Measurements from ENCODE around the gene ABCD1.
A peak's percentile ranks its signal among the peaks of the same experiment; 100 is the strongest.
"Not testable (repeated sequence)": the region's sequence is repeated elsewhere in the genome, so short reads cannot be mapped to it uniquely, and the experiment has no call there.

The ABCD1 gene

DNA sequence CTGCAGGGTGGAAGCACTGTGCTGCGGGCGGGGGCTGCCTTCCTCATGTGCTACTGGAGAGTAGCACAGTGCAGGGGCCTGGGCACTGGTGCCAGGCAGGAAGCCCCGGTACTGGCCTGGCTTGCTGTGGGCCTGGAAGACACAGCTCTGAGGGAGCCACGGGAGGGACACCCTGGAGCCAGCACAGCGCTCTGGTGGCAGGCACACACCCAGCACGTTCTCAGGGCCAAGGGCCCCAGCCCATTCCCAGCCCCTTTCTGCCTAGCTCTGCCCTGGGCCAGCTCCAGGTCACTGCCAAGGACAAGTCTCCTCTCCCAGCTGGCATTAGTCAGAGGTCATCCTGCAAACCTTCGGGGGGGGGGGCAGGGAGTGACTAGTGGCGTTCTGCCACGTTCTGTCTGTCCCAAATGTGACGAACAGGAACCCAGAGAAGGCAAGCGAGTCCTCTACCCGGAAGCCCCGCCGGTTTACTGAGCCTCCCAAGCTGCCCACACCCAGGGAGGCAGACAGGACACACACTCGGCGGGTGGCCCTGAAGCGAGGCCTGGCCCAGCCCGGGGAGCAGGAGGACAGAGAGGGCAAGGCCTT, 24.8 kb upstream of the ABCD1 start:
- H3K4me3 Mint-ChIP-seq; intact Hi-C loops (cut with micrococcal nuclease); H3K9me3 Mint-ChIP-seq; H3K27me3 Mint-ChIP-seq; H3K27ac Mint-ChIP-seq: not testable (repeated sequence)
- peaks cover 97% of the 10 kb centered on the region for H3K36me3 Mint-ChIP-seq (ENCODE audit: low read depth)
- peaks cover 24% of the 10 kb centered on the region for H3K4me1 Mint-ChIP-seq (ENCODE audit: low read depth)

DNA sequence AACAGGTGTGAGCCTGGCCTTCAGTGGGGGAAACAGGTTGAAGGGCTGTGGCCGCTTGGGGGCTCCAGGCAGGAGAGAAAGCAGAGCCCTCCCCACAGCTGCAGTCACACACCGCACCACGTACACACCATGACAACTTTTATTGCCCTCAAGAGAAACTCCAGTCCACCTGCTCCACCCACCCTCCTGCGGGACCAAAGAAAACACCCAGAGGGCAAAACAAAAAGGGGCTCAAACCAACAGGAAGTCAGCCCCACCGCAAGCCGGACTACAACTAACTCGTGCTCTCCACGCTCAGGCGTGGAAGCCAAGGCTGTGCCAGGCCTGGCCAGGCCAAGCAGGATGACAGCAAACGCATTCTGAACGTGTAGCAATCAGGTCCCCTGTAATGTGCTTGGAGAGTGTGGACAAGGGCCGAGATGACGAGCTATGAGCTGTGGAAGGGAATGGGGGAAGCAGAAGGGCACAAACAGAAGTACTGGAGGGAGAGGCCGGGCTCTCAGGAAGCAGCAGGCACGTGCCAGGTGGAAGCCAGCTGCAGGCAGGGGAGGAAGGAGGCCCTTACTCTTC, 24.2 kb upstream of the ABCD1 start:
- Mint-ChIP-seq H3K4me3 (no peak overlapping the region), H3K27ac (no peak overlapping the region), H3K4me1 (ENCODE audit: low read depth) (peaks cover 27% of the 10 kb centered on the region), H3K27me3 (no peaks in the 10 kb centered on the region), H3K36me3 (ENCODE audit: low read depth) (peaks cover 97% of the 10 kb centered on the region), H3K9me3 (no peaks in the 10 kb centered on the region)
- intact Hi-C loops (cut with micrococcal nuclease): no loop called here

DNA sequence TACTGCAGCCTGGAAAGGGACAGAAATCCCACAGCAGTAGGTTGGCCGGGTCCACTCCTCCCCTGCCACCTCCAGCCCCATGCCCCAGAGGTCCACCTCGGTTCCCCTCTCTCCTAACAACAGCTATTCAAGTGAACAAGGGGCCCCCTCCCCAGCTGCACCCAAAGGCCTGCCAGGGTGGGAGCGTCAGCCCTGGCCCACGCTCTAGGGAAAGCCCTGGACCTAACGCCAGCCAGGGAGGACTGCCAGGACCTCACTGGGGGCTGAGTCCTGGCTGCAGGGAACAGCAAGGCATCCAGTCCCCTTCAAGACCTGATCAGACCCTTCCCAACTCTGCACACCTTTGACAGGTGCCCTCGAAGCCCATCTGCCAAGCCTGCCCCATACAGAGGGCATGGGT, 23.7 kb upstream of the ABCD1 start:
- H3K4me1 Mint-ChIP-seq (ENCODE audit: low read depth): peaks cover 30% of the 10 kb centered on the region
- H3K27ac Mint-ChIP-seq: no peak overlapping the region
- H3K9me3 Mint-ChIP-seq: no peaks in the 10 kb centered on the region
- peaks cover 97% of the 10 kb centered on the region for H3K36me3 Mint-ChIP-seq (ENCODE audit: low read depth)
- intact Hi-C loops (cut with micrococcal nuclease): no loop called here
- no peaks in the 10 kb centered on the region for H3K27me3 Mint-ChIP-seq
- H3K4me3 Mint-ChIP-seq: no peak overlapping the region

DNA sequence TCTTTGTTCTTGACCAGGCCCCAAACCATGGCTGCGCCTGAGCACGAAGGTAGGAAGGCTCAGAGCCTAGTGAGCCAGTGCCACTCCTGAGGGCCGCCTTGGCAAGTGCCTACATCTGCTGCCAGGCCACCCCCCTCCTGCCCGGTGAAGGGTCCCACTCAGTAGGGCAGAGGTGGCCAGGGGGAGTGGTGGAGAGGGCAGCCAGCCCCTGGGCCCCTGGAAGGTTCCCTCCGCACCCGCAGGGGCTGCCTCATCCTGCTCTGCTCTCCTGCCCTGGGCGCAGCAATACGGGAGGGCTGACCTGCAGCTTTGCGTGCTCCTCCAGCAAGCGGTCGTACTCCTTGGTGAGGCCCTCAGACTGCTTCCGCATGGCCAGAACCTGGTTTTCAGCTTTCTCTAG, 22.9 kb upstream of the ABCD1 start:
- peaks cover 36% of the 10 kb centered on the region for H3K4me1 Mint-ChIP-seq (ENCODE audit: low read depth)
- no peak overlapping the region for H3K27ac Mint-ChIP-seq
- no peaks in the 10 kb centered on the region for H3K9me3 Mint-ChIP-seq
- no peak overlapping the region for H3K4me3 Mint-ChIP-seq
- intact Hi-C loops (cut with micrococcal nuclease): no loop called here
- peaks cover 97% of the 10 kb centered on the region for H3K36me3 Mint-ChIP-seq (ENCODE audit: low read depth)
- H3K27me3 Mint-ChIP-seq: no peaks in the 10 kb centered on the region

DNA sequence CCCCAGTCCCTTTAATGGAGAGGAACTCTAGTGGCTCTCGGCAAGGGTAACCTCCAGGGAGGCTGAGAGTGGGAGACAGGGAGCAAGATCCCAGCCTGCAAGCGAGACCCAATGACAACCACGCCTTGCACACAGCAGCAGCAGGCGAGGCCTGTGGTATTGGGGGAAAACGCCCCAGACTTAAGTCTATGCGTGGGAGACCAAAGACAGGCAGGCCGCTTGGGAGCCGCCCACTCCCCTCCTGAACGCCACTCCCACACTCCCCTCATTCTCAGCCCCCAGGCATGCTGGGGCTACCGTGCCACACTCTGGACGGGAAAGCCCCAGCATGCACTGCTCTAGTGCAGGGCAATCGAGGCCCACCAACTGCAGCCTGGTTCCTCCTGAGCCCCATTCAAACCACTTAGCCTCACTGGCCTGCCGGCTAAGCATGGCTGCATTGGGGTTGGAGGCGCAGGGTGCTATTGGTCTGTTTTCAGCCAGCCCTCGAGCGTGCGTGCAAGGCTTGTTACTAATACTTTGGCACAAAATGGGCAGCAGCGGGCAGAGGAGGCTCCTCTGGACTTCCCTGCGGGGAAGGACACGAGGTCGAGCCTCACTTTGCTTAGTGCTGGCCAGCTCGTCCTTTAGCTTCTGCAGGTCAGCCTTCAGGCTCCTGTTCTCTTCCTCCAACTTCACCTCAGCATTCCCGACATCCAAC, 22.2 kb upstream of the ABCD1 start:
- peaks cover 32% of the 10 kb centered on the region for H3K4me1 Mint-ChIP-seq (ENCODE audit: low read depth)
- intact Hi-C loops (cut with micrococcal nuclease): no loop called here
- no peaks in the 10 kb centered on the region for H3K27me3 Mint-ChIP-seq
- no peak overlapping the region for H3K27ac Mint-ChIP-seq
- peaks cover 97% of the 10 kb centered on the region for H3K36me3 Mint-ChIP-seq (ENCODE audit: low read depth)
- no peak overlapping the region for H3K4me3 Mint-ChIP-seq
- H3K9me3 Mint-ChIP-seq: no peaks in the 10 kb centered on the region

DNA sequence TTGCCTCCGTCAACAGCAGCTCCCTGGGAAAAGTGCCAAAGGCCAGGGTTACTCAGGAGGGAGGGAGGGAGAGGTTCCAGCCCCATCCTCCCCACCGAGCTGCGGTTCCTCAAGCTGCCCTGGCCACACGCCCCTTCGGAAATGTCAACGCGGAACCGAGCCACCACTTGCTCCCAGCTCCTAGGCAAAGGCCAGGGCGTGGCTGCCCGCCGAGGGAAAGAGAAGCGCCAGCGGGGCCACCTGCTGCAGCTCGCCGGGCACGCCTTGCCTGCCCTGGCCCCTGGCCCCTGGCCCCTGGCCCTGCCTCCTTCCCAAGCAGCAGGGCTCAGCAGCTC, 21.7 kb upstream of the ABCD1 start:
- H3K4me3 Mint-ChIP-seq: no peak overlapping the region
- H3K27ac Mint-ChIP-seq: no peak overlapping the region
- no peaks in the 10 kb centered on the region for H3K27me3 Mint-ChIP-seq
- peaks cover 32% of the 10 kb centered on the region for H3K4me1 Mint-ChIP-seq (ENCODE audit: low read depth)
- H3K9me3 Mint-ChIP-seq: no peaks in the 10 kb centered on the region
- peaks cover 97% of the 10 kb centered on the region for H3K36me3 Mint-ChIP-seq (ENCODE audit: low read depth)
- intact Hi-C loops (cut with micrococcal nuclease): no loop called here

DNA sequence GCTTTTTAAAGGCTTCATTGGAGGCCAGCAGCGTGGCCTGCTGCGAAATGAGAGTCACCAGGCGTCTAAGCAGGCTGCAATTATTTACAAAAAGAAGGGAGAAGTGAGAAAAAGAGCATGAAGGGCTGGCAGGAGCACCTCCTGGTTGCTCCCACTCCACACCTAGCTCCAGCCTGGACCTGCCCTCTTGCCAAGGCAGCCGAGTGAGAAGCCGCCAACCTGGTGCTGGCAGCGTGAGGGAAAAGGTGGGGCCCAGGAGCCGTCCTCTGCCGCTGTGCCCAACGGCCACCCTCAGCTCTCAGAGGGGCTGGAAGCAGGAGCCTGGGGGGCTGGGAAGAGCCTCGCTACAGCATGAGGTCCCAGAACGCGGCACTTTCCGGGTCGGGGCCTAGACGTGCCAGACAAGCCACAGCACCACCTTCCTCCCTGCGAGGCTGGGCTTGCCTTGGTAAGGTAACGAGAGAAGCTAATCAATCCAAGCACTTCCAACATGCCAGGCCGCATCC, 20.6 kb upstream of the ABCD1 start:
- Mint-ChIP-seq H3K27me3 (no peaks in the 10 kb centered on the region), H3K27ac (no peak overlapping the region), H3K9me3 (no peaks in the 10 kb centered on the region), H3K4me1 (ENCODE audit: low read depth) (peaks cover 35% of the 10 kb centered on the region), H3K4me3 (no peak overlapping the region), H3K36me3 (ENCODE audit: low read depth) (peaks cover 93% of the 10 kb centered on the region)
- intact Hi-C loops (cut with micrococcal nuclease): no loop called here

DNA sequence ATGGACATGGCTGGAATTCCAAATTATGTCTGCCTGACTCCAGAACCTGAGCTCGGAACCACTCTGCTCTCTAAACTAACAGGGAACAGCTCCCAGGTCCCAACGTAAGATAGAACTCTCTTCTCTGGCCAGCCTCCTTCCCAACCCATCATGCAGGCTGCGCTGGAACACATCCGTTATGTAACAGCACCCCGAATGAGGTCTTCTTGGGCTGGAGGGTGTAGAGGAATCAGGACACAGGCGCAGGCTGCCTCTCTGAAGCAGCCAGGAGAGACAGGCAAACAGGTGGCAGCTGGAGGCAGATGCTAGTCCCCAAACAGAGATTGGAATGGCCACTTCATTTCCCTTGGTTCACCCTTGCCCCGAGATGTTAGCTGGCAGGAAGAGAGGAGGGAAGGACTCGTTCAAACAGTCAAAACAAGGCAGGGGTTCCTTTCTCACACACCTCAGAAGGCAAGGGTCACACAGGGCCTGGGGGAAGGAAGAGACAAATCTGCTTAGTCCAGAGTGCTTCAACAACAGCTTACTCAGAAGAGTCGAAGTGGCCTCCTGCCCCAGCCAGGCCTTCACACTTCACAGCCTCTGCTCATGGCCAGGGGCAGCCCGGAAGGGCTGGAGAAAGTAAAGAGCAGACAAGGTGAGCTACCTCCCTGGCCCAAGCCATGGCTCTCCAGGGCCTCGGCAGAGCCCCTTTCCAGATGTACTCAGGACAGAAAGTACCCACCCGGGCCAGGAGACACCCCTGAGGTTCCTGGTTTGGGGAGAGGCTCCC, 19.8 kb upstream of the ABCD1 start:
- H3K27me3 Mint-ChIP-seq; H3K4me3 Mint-ChIP-seq; intact Hi-C loops (cut with micrococcal nuclease); H3K9me3 Mint-ChIP-seq: not testable (repeated sequence)
- peaks cover 42% of the 10 kb centered on the region for H3K4me1 Mint-ChIP-seq (ENCODE audit: low read depth)
- peak overlapping the region; percentile 25 for H3K27ac Mint-ChIP-seq
- H3K36me3 Mint-ChIP-seq (ENCODE audit: low read depth): peaks cover 96% of the 10 kb centered on the region

DNA sequence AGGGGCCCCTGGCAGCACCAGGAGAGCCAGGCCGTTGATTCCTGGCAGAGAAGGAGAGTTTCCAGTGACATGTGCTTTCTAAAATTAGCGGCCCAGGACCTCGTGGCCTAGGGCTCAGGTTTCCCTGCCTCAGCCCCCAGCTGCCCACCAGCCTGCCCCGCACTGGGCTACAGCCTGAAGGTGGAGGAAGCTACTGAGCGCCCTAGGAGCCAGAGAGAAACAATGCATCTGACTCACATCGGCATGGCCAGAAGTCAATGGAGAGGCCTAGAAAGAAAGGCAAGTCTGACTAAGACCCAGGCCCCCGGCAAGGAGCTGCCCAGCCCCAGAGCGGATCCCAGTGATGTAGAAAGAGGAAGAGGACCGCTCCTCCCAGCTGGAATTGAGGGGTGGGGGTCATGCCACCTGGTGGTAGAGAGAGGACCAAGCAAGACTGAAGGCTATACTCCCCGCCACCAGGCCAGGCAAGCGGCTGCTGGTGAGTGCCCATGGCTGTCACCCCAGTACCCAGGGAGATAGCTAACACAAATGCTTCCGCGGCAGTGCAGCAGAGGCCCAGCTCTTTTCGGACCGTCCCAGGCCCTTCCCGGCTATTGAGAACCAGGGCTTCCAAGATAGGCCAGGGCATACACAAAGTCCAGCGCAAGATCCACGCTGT, 19.1 kb upstream of the ABCD1 start:
- Mint-ChIP-seq H3K27ac (peak overlapping the region; percentile 56), H3K4me1 (ENCODE audit: low read depth) (peaks cover 47% of the 10 kb centered on the region), H3K36me3 (ENCODE audit: low read depth) (peaks cover 96% of the 10 kb centered on the region)
- H3K9me3 Mint-ChIP-seq; intact Hi-C loops (cut with micrococcal nuclease); H3K27me3 Mint-ChIP-seq; H3K4me3 Mint-ChIP-seq: not testable (repeated sequence)

DNA sequence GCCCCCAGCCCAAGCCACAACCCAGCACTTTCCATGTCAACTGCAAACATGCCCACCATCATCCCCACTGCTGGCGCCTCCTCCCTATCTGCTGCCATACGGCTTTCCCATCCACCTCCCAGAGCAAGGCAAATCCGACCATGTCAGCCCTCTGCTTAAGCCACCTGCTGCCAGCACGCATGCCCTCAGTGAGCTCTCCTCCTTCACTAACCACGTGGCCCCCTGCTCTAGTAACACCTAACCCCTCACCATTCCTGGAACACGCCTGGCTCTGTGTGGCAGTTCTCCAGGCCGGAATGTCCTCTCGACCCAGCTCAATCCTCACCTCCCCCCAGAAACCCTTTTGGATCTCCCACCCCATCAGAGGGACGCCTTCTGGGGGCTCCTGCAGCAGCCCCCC, 17.9 kb upstream of the ABCD1 start:
- Mint-ChIP-seq H3K36me3 (ENCODE audit: low read depth) (peaks cover 96% of the 10 kb centered on the region), H3K27ac (peak overlapping the region; percentile 56), H3K9me3 (no peaks in the 10 kb centered on the region), H3K27me3 (no peaks in the 10 kb centered on the region), H3K4me3 (no peak overlapping the region), H3K4me1 (ENCODE audit: low read depth) (peaks cover 51% of the 10 kb centered on the region)
- intact Hi-C loops (cut with micrococcal nuclease): no loop called here

DNA sequence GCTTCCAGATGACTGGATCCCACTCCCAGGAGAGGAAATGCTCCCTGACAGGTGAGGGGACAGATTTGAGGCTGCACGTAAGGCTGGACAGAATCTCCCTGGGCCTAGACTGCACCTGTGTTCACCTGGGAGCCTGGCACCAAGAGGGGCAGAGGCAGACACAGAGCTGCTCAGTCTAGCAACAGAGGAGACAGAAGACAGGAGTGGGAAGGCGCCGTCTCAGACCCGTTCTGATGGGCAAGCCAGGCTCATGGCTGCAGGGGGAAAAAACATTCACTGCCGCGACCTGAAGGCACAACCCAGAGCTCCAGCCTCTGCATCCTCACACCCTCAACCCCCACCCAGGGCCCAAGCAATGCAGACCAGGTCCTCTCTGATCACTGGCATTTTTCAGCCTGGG, 17.2 kb upstream of the ABCD1 start:
- H3K27ac Mint-ChIP-seq: no peak overlapping the region
- intact Hi-C loops (cut with micrococcal nuclease): no loop called here
- peaks cover 96% of the 10 kb centered on the region for H3K36me3 Mint-ChIP-seq (ENCODE audit: low read depth)
- no peaks in the 10 kb centered on the region for H3K27me3 Mint-ChIP-seq
- H3K9me3 Mint-ChIP-seq: no peaks in the 10 kb centered on the region
- H3K4me3 Mint-ChIP-seq: no peak overlapping the region
- peaks cover 51% of the 10 kb centered on the region for H3K4me1 Mint-ChIP-seq (ENCODE audit: low read depth)

DNA sequence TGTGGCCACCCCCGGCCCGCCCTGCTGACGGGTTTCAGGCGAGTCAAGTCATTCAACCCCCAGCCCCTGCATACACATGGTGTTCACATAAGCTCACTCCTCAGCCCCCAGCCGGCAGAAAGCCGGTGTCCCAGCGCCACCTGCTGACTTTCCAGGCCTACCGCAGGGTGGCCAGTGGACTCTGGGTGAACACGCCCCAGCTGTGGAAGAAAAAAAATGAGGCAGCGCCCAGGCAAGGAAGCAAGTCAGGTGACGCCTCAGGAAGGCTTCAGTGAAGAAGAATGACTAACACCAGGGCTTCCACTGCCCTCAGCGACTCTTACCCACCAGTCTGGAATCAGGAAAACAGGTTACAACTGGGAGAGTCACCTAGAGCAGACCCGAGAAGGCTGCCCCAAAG, 16.2 kb upstream of the ABCD1 start:
- peaks cover 53% of the 10 kb centered on the region for H3K4me1 Mint-ChIP-seq (ENCODE audit: low read depth)
- H3K4me3 Mint-ChIP-seq: no peak overlapping the region
- H3K27me3 Mint-ChIP-seq: no peaks in the 10 kb centered on the region
- no peaks in the 10 kb centered on the region for H3K9me3 Mint-ChIP-seq
- peaks cover 96% of the 10 kb centered on the region for H3K36me3 Mint-ChIP-seq (ENCODE audit: low read depth)
- intact Hi-C loops (cut with micrococcal nuclease): no loop called here
- H3K27ac Mint-ChIP-seq: peak overlapping the region; percentile 51

DNA sequence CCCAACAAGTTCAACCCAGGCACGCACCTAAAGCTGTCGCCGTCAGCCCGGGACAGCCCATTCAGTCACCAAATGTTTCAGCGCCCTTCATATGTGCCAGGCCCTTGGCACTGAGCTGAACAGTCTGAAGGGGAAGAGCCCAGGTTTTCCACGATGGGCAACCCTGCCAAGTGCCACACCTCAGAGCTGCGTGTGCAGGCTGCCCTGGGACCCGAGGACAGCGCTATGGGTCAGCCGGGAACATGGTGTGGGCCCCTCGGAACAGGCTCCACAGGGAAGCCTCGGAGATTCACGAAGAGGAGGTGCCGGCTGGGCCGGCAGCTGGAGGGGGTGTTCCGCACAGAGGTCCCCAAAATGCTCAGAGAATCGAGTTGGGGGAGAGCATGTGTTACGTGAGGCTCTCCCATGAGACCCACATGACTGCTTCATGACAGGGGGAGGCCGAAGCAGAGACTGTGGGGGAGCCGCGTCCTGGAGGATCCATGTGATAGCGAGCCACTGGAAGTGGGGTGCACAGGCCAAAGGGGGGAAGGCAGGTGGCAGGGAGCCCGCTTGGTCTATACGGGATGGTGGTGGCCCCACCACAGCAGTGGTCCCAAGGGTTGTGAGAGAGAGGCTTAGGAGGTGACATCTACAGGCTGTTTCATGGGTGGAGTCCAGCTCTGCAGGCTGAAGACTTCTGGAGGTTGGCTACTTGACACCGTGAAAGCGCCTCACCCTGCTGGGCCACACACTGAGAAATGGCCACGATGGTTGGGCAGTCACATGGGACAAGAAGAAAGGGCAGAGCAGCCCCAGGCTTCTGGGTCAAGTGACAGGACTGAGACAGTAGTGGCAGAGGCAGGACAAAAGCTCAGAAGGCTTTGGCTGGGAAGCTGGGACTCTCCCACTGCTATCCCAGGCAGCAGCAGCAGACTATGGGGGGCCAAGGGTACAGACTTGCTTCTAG, 14.7 kb upstream of the ABCD1 start:
- peaks cover 60% of the 10 kb centered on the region for H3K4me1 Mint-ChIP-seq (ENCODE audit: low read depth)
- no peaks in the 10 kb centered on the region for H3K27me3 Mint-ChIP-seq
- H3K4me3 Mint-ChIP-seq: no peak overlapping the region
- peaks cover 96% of the 10 kb centered on the region for H3K36me3 Mint-ChIP-seq (ENCODE audit: low read depth)
- H3K27ac Mint-ChIP-seq: peak overlapping the region; percentile 43
- H3K9me3 Mint-ChIP-seq: no peaks in the 10 kb centered on the region
- intact Hi-C loops (cut with micrococcal nuclease): no loop called here

Measured in dendritic cell treated with granulocyte-macrophage colony-stimulating factor and Interleukin-4, amounts not matched to agents 40 ng/mL and 50 ng/mL, for 4 days (primary cell).